Left cardiac atrium (tissue), 4 donors: ENCODE data around the gene LRMDA. TPM values are rescaled to one million over a fixed set of nuclear protein-coding genes. Genes with fewer than 3 reads are reported as not detected.
"Not testable (repeated sequence)": the region's sequence is repeated elsewhere in the genome, so short reads cannot be mapped to it uniquely, and the experiment has no call there.

Experiments
- ATAC-seq, 2 donors: fragments of 200-7000 bp; cut with Tn5 transposase; one replicate each; pipeline ENCODE4 v1.9.1; 2020; ENCODE audit warnings: mild to moderate bottlenecking in 2 of 2, moderate library complexity in 2 of 2
- DNase-seq: peaks from one replicate; pipeline ENCODE4 v3.0.0-alpha.2; 2020
- intact Hi-C, 2 donors: fragments of 100-400 bp; cut with DNase I; formaldehyde crosslinking; loops; one replicate each; pipeline versions ENCODE4 v1.14.1 to v1.15.1; 2022 to 2023
- total RNA-seq, 2 donors: library from RNA; stranded (reverse); fragmentation: NEBNext Ultra II Directional; extraction: Animal tissue kit (Norgen Biotek cat#: 25700); gene quantifications; one replicate each; pipeline ENCODE4 v1.2.1, GENCODE V29; 2021
- donor health status: DM: no; HTN: yes; CAD: no.
- donor health status: DM: no; HTN: yes; CAD: no; lungs with severe emphysema.
- donor health status: DM: yes; HTN: yes; CAD: no.
- donor health status: Dilated cardiomyopathy.

The LRMDA gene
- total RNA-seq, 2 donors from 2014 or later = 40.6 to 57.8 TPM

- intact Hi-C loops = no loop called here
- DNase-seq = no peak
- no peak for ATAC-seq
Observed at GRCh38 chr10:75730847-75731246, 299.4 kb downstream of the LRMDA start.

DNA sequence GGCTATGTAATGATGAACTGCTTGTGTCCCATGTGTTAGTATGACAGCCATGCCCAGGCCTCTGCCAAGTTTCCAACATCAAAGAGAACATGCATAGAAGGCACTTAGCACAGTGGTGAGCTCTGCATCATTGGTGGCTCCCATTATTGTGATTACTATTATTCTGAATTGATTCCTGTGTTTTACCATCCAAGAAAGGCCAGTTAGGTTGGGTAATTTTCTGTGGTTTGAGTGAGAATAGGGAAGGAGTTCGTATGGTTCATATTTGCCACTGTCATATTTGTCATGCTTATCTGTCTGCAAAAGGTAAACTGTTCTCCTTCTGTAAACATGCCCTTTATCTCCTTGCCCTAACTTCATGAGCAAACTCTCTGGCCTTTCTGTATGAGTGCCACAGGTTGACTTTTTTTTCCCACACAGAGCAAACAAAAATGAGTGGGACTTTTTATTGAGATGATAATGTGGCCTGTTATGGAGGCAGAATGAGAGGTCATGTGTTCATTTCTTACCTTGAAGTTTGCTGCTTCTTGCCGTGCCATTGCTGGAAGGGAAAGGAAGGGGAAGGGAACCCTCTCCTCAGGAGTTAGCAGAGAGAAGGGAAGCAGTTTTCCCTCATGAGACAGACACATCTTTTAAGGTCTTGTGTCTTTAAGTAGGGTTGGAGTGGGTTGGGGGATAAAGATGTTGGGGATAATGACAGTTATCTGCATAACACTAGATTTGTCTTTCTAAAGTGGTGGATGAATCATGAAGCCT is 301.9 kb downstream of the LRMDA start:
- ATAC-seq (no peak), DNase-seq (no peak)
- intact Hi-C loops = no loop called here

- DNase-seq = no peak
- intact Hi-C loops = no loop called here
- ATAC-seq = no peak
Observed at GRCh38 chr10:75736151-75736640, 304.8 kb downstream of the LRMDA start.

DNA sequence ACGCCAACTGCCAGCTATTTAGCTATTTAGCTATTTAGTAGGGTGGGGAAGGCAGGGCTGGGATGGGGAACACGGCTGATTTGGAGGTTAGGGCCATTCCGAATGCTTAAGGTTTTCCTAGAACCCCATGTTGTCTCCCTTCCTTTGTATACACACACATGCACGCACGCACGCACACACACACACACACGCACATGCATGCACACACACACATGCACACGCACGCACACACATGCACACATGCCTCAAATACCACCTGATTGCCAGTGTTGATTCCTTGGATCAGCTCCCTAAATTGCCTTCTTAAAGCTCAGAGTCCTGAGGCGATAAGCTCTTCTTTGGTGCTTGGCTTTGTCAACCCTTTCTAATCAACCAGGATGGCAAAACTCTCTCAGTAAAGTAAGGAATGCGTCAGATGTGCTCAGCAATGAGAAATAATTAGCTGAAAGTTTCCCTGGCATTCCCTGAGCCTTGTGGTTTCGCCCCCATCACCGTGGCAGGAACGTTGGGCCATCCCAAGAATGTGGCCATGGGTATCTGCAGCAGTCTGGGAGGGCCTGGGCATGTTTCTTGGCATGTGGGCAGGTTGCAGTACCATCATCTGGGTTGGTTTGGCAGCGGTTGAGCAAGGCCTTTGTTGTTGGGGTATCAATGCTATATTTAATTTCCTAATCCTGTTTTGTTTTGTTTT is 305.6 kb downstream of the LRMDA start:
- intact Hi-C loops = no loop called here
- ATAC-seq (no peak), DNase-seq (no peak)

DNA sequence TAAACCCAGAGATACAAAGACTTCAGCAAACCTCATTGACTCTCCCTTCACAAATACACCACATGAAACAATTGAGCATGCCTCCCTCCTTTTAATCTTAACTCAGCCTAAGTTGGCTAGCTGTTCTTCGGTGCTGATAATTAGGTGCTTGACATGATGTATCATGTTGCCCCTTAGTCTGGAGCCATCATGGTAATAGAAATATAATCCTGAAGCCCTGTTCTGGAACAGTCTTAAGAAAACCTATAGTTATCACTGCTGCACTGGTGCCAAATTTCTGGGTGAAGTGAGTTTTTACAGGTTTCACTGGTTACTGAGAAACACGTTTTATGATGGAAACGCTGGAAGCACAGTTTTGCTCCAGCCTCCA is 306.1 kb downstream of the LRMDA start:
- ATAC-seq = no peak
- DNase-seq = no peak
- intact Hi-C loops = no loop called here

DNA sequence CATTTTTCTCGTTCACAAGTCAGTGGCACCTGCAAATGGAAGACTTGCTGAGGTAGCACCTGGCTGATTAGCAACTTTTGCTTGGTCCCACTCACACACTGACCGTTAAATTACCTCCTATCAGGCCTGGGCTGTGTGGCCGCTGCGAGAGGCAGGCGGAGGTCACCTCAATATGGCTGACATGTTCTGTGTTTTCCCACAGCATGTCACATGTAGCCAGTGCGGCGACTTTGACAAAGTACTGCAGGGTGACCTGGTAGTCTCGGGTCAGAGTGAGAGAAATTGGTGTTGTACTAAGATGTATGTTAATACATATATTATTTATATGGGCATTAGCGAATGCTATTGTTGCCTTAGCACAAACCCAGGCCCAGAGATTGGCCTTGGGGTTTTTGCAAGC is 307.5 kb downstream of the LRMDA start:
- intact Hi-C loops = no loop called here
- DNase-seq = no peak
- ATAC-seq = no peak

DNA sequence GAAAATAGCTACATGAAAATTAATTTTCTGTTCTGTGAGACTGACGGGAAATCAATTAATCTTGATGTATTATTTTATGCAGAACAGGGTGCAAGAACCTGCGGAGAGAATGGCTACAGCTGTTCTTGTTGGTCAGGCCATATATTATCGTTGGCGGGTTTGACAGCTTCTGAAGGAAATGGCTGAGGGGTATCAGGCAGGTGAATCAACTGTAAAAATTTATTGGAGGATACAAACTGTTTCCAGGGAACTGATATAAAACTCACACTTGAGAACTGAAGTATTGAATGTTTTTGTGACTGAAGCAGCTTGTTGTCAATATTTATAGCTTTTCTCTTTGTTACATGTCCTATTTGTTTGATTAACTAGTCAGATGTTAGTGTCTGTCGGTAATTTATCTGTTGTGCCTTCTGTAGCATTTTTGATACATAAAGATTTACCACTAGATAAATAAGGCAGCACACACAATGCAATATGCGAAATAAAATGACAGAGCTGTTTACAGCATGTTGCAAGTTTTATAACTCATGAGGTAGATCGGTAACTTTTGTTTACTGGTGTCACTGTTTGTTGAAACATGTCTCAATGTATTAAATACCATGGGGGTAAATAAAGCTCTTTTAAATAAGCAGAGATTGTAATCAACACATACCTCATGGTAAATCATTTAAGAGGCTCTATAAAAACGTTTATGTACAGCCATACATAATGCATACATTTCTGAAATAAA is 308.2 kb downstream of the LRMDA start:
- no peak for ATAC-seq
- DNase-seq = no peak
- intact Hi-C loops = no loop called here

- no peak for DNase-seq
- ATAC-seq = no peak
- intact Hi-C loops = no loop called here
Observed at GRCh38 chr10:75740541-75740940, 309.1 kb downstream of the LRMDA start.

GRCh38 chr10:75742355-75742754 is 310.9 kb downstream of the LRMDA start:
- intact Hi-C loops = no loop called here
- no peak for DNase-seq
- ATAC-seq = no peak

- intact Hi-C loops = no loop called here
- ATAC-seq (no peak), DNase-seq (no peak)
Observed at GRCh38 chr10:75743291-75743778, 311.9 kb downstream of the LRMDA start.

DNA sequence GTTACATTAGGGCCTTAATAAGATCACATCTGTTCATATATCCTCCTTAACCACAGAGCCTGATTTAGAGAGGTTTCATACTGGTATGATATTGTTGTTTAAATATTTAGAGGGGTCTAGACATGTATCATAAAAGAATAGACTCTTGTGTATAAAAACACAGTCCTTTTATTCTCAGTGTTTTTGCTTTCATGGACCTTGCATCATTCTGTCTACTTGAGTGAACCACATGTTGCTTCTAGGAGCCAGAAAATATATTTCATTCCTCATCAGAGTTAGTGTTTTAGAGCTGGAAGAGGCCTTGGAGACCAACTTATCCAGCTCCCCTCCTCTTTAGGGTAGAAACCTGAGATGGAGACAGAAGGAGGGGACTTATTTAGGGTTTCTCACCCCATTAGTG is 312.8 kb downstream of the LRMDA start:
- intact Hi-C loops = no loop called here
- ATAC-seq (no peak), DNase-seq (no peak)

DNA sequence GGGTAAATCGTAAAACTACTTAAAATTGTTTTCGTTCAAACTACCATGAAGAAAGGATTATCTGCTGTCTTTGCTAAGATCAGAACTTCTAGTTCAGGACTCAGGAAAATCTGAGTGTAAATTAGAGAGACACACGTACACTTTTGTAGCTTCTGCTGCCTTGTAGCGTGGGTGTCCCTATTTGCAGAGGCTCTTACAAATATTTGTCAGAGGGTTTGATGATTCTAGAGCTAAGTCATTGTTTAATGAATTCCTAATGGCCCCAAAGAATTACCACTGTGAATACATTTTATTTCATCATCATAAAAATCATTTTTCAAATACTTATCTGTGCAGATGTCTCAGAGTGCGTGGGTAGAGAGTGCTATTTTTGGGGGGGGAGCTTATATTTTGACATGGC is 314.9 kb downstream of the LRMDA start:
- ATAC-seq (no peak), DNase-seq (no peak)
- intact Hi-C loops = no loop called here

- ATAC-seq, intact Hi-C loops, DNase-seq: not testable (repeated sequence)
Observed at GRCh38 chr10:75750093-75750875, 318.9 kb downstream of the LRMDA start.

- intact Hi-C loops = no loop called here
- ATAC-seq (no peak), DNase-seq (no peak)
Observed at GRCh38 chr10:75751232-75751631, 319.8 kb downstream of the LRMDA start.

DNA sequence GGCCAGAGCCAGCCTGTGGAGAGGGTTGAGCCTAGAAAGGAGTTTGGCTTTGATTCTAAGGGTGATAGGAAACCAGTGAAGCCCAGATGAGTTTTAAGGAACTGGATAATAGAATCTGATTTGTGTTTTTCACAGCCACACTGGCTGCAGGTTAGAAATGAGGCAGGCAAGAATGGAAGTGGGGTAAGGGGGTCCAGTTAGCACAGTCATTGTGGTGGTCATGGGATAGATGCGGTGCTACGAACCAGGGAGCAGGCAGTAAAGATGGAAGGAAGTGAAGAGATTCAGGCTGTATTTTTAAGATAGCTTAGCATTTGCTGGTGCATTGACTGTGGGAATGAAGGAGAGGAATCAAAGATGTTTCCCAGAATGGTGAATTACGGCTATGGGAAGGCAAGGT is 322.2 kb downstream of the LRMDA start:
- DNase-seq (no peak), ATAC-seq (no peak)
- intact Hi-C loops = no loop called here

GRCh38 chr10:75754096-75754831 is 322.8 kb downstream of the LRMDA start:
- ATAC-seq (no peak), DNase-seq (no peak)
- intact Hi-C loops = no loop called here

DNA sequence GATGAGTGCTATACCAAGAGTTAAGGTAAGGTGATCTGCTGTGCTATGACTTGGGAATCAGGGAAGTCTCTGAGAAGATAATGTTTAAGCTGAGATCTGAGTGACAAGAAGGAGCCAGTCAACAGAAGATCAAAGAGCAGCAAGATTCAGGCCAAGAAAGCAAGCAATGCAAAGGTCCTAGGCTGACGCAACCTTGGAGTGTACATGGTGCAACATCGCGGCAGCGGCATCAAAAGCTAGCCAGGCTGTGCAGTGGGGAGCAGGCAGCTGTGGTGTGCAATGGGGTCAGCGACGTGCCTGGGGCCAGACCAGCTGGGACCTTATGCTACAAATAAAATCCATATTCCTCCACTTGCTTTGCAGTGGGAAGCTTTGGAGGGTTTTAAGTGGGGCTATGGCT is 324.1 kb downstream of the LRMDA start:
- no peak for DNase-seq
- intact Hi-C loops = no loop called here

DNA sequence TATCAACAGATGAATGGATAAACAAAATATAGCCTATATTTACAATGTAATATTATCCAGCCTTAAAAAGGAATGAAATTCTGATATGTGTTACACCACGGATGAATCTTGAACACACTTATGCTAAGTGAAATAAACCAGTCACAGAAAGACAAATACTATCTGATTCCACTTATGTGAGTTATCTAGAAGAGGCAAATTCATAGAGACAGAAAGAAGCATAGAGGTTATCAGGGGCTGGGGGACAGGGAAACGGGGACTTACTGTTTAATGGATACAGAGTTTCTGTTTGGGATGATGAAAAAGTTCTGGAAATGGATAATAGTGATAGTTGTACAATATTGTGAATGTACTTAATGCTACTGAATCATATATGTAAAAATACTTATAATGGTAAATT is 329.9 kb downstream of the LRMDA start:
- ATAC-seq (no peak), DNase-seq (no peak)
- intact Hi-C loops = no loop called here

More for the DNA sequence above, 324.1 kb downstream of the LRMDA start:
- ATAC-seq = no peak

- DNase-seq (no peak), ATAC-seq (no peak)
- intact Hi-C loops = no loop called here
Observed at GRCh38 chr10:75762431-75762802, 331.0 kb downstream of the LRMDA start.
